KMS-11 (cell line): ENCODE data around the gene KLK10.

ENCODE experiments used
- H2AFZ ChIP-seq: fragments of 200-600 bp; sonication (generic); 2 replicates; pipeline ENCODE4 v1.6.1; 2016; ENCODE audit warnings: antibody characterized with exemption, mixed run types, low read depth
- H3K27ac ChIP-seq: fragments of 200-600 bp; sonication (generic); 2 replicates; pipeline ENCODE4 v1.6.1; 2016; ENCODE audit warnings: mild to moderate bottlenecking, mixed run types
- H3K27me3 ChIP-seq: fragments of 200-600 bp; sonication (generic); 2 replicates; pipeline ENCODE4 v1.6.1; 2017; ENCODE audit warnings: mild to moderate bottlenecking, low read depth, mixed run types, moderate library complexity; ENCODE audit not compliant: insufficient read depth
- H3K36me3 ChIP-seq: fragments of 200-600 bp; sonication (generic); 2 replicates; pipeline ENCODE4 v1.6.1; 2017; ENCODE audit warnings: mild to moderate bottlenecking, mixed run types; ENCODE audit not compliant: insufficient read depth
- H3K4me1 ChIP-seq: fragments of 200-600 bp; sonication (generic); 2 replicates; pipeline ENCODE4 v1.6.1; 2016; ENCODE audit warnings: mild to moderate bottlenecking, low read depth, mixed run types; ENCODE audit not compliant: poor library complexity, severe bottlenecking
- H3K4me2 ChIP-seq: fragments of 200-600 bp; sonication (generic); 2 replicates; pipeline ENCODE4 v1.7.0; 2016; ENCODE audit warnings: mild to moderate bottlenecking, mixed run types
- H3K4me3 ChIP-seq: fragments of 200-600 bp; sonication (generic); IDR thresholded peaks from 2 replicates; pipeline ENCODE4 v1.6.1; 2017; ENCODE audit warnings: low read depth, low read length, mixed read lengths; ENCODE audit not compliant: insufficient read depth
- H3K79me2 ChIP-seq: fragments of 200-600 bp; sonication (generic); 2 replicates; pipeline ENCODE4 v1.6.1; 2016; ENCODE audit warnings: low read depth, mixed run types; ENCODE audit not compliant: insufficient read depth
- H3K9ac ChIP-seq: fragments of 200-600 bp; sonication (generic); 2 replicates; pipeline ENCODE4 v1.6.1; 2016; ENCODE audit warnings: mild to moderate bottlenecking, mixed run types
- H4K20me1 ChIP-seq: fragments of 200-600 bp; sonication (generic); 2 replicates; pipeline ENCODE4 v1.6.1; 2016; ENCODE audit warnings: mild to moderate bottlenecking, mixed run types; ENCODE audit not compliant: insufficient read depth
- CTCF ChIP-seq: fragments of 200-600 bp; sonication (generic); conservative IDR thresholded peaks from 2 replicates; pipeline ENCODE4 v1.6.1; 2017; ENCODE audit warnings: low read depth, mild to moderate bottlenecking, antibody characterized with exemption, low read length, moderate library complexity, mixed read lengths

KLK10 gene

GRCh38 chr19:51031220-51031879 is 11.8 kb upstream of the KLK10 start:
- H3K9ac ChIP-seq = no peak overlapping the region
- no peak overlapping the region for H2AFZ ChIP-seq
- H4K20me1 ChIP-seq = no peaks in the 10 kb centered on the region
- no peaks in the 10 kb centered on the region for H3K27me3 ChIP-seq
- no peaks in the 10 kb centered on the region for H3K36me3 ChIP-seq
- no peak overlapping the region for H3K4me2 ChIP-seq
- H3K79me2 ChIP-seq = no peaks in the 10 kb centered on the region
- H3K4me3 ChIP-seq = no peak overlapping the region
- TF ChIP-seq CTCF = no peak
- no peak overlapping the region for H3K27ac ChIP-seq
- no peaks in the 10 kb centered on the region for H3K4me1 ChIP-seq

- Histone ChIP-seq H3K4me3 (no peak overlapping the region), H3K27ac (no peak overlapping the region), H3K27me3 (no peaks in the 10 kb centered on the region), H3K36me3 (no peaks in the 10 kb centered on the region), H3K79me2 (no peaks in the 10 kb centered on the region), H3K4me1 (no peaks in the 10 kb centered on the region), H3K4me2 (no peak overlapping the region), H2AFZ (no peak overlapping the region), H3K9ac (no peak overlapping the region), H4K20me1 (no peaks in the 10 kb centered on the region)
- TF ChIP-seq CTCF = no peak
These were observed 11.1 kb upstream of the KLK10 start for GRCh38 chr19:51030631-51031030.

GRCh38 chr19:51029718-51030117 is 10.2 kb upstream of the KLK10 start:
- H3K4me1 ChIP-seq = no peaks in the 10 kb centered on the region
- no peaks in the 10 kb centered on the region for H3K36me3 ChIP-seq
- no peaks in the 10 kb centered on the region for H4K20me1 ChIP-seq
- no peak overlapping the region for H3K4me2 ChIP-seq
- no peak overlapping the region for H3K9ac ChIP-seq
- H3K27me3 ChIP-seq = no peaks in the 10 kb centered on the region
- no peak overlapping the region for H3K4me3 ChIP-seq
- no peak overlapping the region for H3K27ac ChIP-seq
- H2AFZ ChIP-seq = no peak overlapping the region
- TF ChIP-seq CTCF = no peak
- no peaks in the 10 kb centered on the region for H3K79me2 ChIP-seq

- Histone ChIP-seq H3K79me2 (no peaks in the 10 kb centered on the region), H3K4me2 (no peak overlapping the region), H2AFZ (no peak overlapping the region), H3K4me3 (no peak overlapping the region), H3K27ac (no peak overlapping the region), H3K4me1 (no peaks in the 10 kb centered on the region), H3K9ac (no peak overlapping the region), H4K20me1 (no peaks in the 10 kb centered on the region), H3K27me3 (no peaks in the 10 kb centered on the region), H3K36me3 (no peaks in the 10 kb centered on the region)
- no peak for TF ChIP-seq CTCF
These were observed 8.4 kb upstream of the KLK10 start for GRCh38 chr19:51027873-51028272.
